DOHH2 (cell line): ENCODE measurements around the gene GALNTL6.

ENCODE experiments used
- H3F3A ChIP-seq: fragments of 200-600 bp; sonication (generic), shearing (Covaris generic); 2 replicates; pipeline ENCODE4 v1.6.0; 2016; ENCODE audit warnings: antibody characterized with exemption, mild to moderate bottlenecking; ENCODE audit not compliant: control insufficient read depth, insufficient read depth
- H3K27ac ChIP-seq: fragments of 200-600 bp; sonication (generic); 2 replicates; pipeline ENCODE4 v1.5.1; 2014; ENCODE audit warnings: low read depth, mild to moderate bottlenecking, low read length, moderate library complexity
- H3K27me3 ChIP-seq: fragments of 200-600 bp; sonication (generic); 2 replicates; pipeline ENCODE4 v1.6.1; 2014; ENCODE audit warnings: mild to moderate bottlenecking, low read length, mixed read lengths; ENCODE audit not compliant: control insufficient read depth
- H3K36me3 ChIP-seq: fragments of 200-600 bp; sonication (generic); 2 replicates; pipeline ENCODE4 v1.6.1; 2014; ENCODE audit warnings: mild to moderate bottlenecking, low read length, moderate library complexity, mixed read lengths; ENCODE audit not compliant: control insufficient read depth
- H3K4me1 ChIP-seq: fragments of 200-600 bp; sonication (generic); 2 replicates; pipeline ENCODE4 v1.6.1; 2014; ENCODE audit warnings: mild to moderate bottlenecking, low read length, mixed read lengths; ENCODE audit not compliant: control insufficient read depth
- H3K4me2 ChIP-seq: fragments of 200-600 bp; sonication (generic); 2 replicates; pipeline ENCODE4 v1.6.0; 2014; ENCODE audit warnings: mild to moderate bottlenecking, low read length, moderate library complexity
- H3K4me3 ChIP-seq: fragments of 200-600 bp; sonication (generic); 2 replicates; pipeline ENCODE4 v1.5.1; 2014; ENCODE audit warnings: mild to moderate bottlenecking, low read length, mixed read lengths
- H3K79me2 ChIP-seq: fragments of 200-600 bp; sonication (generic); 2 replicates; pipeline ENCODE4 v1.6.1; 2014; ENCODE audit warnings: mild to moderate bottlenecking, low read length, mixed read lengths; ENCODE audit not compliant: control insufficient read depth
- H3K9me2 ChIP-seq: fragments of 200-600 bp; sonication (generic); replicated peaks from 2 replicates; pipeline ENCODE4 v1.6.1; 2014; ENCODE audit warnings: mild to moderate bottlenecking, low read length, mixed read lengths; ENCODE audit not compliant: control insufficient read depth
- H3K9me3 ChIP-seq: fragments of 200-600 bp; sonication (generic); 2 replicates; pipeline ENCODE4 v1.6.1; 2014; ENCODE audit warnings: antibody characterized with exemption, low read length, mixed read lengths; ENCODE audit not compliant: control insufficient read depth, insufficient read depth
- H4K20me1 ChIP-seq: fragments of 200-600 bp; sonication (generic); 2 replicates; pipeline ENCODE4 v1.6.0; 2014; ENCODE audit warnings: low read depth, mild to moderate bottlenecking, antibody characterized with exemption, low read length, moderate library complexity; ENCODE audit not compliant: control insufficient read depth, insufficient read depth
- EZH2phosphoT487 ChIP-seq: fragments of 200-600 bp; sonication (generic); IDR thresholded peaks from 2 replicates; pipeline ENCODE4 v1.6.1; 2017; ENCODE audit warnings: borderline replicate concordance, mild to moderate bottlenecking, antibody characterized with exemption, low read length, moderate library complexity, mixed read lengths
- TF ChIP-seq, protein P1 (sequence below): fragments of 200-600 bp; sonication (generic); IDR thresholded peaks from one replicate; pipeline ENCODE4 v1.5.1; 2014; ENCODE audit warnings: antibody characterized with exemption, mild to moderate bottlenecking, low read depth, low read length; ENCODE audit not compliant: poor library complexity, severe bottlenecking

Gene GALNTL6

DNA sequence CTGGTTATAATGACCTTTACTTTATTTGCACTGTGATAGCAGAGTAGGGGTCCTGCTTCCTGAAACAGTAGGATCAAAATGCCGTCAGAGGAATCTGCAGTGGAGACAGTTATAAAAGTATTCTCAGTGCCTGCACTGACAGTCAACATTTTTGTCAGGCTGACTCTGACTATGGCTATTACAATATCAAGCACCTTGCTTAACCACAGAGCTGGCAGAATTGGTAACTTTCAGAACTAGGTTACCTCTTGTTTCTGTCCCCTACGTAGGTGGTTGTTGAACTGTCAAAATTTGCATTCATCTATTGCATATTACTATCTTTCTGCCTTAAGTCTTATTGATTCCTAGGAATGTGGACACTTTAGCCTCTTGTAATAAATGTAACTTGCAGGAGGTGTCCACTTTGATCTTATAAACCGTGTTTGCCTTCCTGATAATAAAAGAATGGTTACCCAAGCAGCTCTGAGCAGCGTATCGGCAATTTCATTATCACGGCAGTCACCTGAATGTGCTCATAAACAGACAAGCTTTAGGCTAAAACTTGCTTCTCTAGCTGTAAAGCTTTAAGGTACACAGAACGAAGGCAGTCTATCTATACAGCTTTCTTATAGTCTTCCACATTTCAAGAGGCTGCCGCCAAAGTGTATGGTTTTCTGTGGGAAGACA, 1002.4 kb downstream of the GALNTL6 start:
- H4K20me1 ChIP-seq: no peaks in the 10 kb centered on the region
- H3K36me3 ChIP-seq: no peaks in the 10 kb centered on the region
- no peaks in the 10 kb centered on the region for H3K4me1 ChIP-seq
- H3K4me2 ChIP-seq: no peak overlapping the region
- no peak overlapping the region for H3K4me3 ChIP-seq
- H3K79me2 ChIP-seq: no peaks in the 10 kb centered on the region
- H3K9me3 ChIP-seq: no peaks in the 10 kb centered on the region
- no peaks in the 10 kb centered on the region for H3F3A ChIP-seq
- H3K9me2 ChIP-seq: no peaks in the 10 kb centered on the region
- no peak overlapping the region for H3K27ac ChIP-seq
- no peaks in the 10 kb centered on the region for H3K27me3 ChIP-seq
- no peak for TF ChIP-seq EZH2phosphoT487
- TF ChIP-seq, protein P1, sequence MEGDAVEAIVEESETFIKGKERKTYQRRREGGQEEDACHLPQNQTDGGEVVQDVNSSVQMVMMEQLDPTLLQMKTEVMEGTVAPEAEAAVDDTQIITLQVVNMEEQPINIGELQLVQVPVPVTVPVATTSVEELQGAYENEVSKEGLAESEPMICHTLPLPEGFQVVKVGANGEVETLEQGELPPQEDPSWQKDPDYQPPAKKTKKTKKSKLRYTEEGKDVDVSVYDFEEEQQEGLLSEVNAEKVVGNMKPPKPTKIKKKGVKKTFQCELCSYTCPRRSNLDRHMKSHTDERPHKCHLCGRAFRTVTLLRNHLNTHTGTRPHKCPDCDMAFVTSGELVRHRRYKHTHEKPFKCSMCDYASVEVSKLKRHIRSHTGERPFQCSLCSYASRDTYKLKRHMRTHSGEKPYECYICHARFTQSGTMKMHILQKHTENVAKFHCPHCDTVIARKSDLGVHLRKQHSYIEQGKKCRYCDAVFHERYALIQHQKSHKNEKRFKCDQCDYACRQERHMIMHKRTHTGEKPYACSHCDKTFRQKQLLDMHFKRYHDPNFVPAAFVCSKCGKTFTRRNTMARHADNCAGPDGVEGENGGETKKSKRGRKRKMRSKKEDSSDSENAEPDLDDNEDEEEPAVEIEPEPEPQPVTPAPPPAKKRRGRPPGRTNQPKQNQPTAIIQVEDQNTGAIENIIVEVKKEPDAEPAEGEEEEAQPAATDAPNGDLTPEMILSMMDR: no peak

DNA sequence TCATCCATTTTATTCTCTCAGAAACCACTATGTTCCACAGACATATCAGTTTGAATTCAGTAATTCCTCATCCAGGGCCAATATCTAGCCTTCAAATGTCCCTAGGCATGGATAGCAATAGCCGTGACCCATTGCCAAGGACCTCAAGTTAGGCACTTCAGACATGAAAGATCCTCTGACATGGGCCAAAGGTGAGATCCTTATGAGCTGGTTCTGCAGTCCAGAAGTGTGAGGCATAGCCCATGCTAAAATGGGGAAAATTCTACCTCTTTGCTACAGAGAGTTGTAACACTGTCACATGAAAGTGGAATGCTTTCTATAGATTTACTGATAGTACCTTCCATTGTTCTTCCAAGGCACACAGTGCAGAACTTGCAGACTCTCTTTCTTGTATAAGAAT, 1005.7 kb downstream of the GALNTL6 start:
- no peak for TF ChIP-seq EZH2phosphoT487
- TF ChIP-seq, protein P1: no peak
- H3K36me3 ChIP-seq: no peaks in the 10 kb centered on the region
- no peaks in the 10 kb centered on the region for H3K9me3 ChIP-seq

DNA sequence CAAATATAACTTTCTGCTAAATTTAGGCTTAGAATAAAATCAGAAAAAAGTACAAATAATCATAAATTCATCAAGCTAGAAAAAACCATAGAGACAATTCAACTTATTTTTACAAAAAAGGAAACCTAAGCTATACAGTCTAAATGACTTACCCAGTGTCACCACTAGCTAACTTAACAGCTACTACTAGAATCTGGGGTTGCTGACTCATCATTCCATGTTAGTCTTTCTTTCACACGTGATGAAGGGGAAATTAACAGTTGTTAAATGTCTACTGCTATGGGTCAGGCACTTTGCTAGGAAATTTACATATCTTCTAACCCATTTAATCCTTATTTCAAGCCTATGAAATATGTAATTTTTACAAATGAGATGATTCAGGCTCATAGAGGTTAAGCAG, 1006.1 kb downstream of the GALNTL6 start:
- H3K79me2 ChIP-seq: no peaks in the 10 kb centered on the region
- no peak overlapping the region for H3K4me3 ChIP-seq
- no peak overlapping the region for H3K4me2 ChIP-seq
- H3K4me1 ChIP-seq: no peaks in the 10 kb centered on the region
- no peaks in the 10 kb centered on the region for H3K27me3 ChIP-seq
- H3K9me2 ChIP-seq: no peaks in the 10 kb centered on the region
- H3K36me3 ChIP-seq: no peaks in the 10 kb centered on the region
- H4K20me1 ChIP-seq: no peaks in the 10 kb centered on the region
- TF ChIP-seq, protein P1: no peak
- TF ChIP-seq EZH2phosphoT487: no peak
- H3K27ac ChIP-seq: no peak overlapping the region
- H3F3A ChIP-seq: no peaks in the 10 kb centered on the region
- no peaks in the 10 kb centered on the region for H3K9me3 ChIP-seq

More for the DNA sequence above, 1005.7 kb downstream of the GALNTL6 start:
- no peaks in the 10 kb centered on the region for H4K20me1 ChIP-seq
- no peak overlapping the region for H3K27ac ChIP-seq
- H3K79me2 ChIP-seq: no peaks in the 10 kb centered on the region
- no peaks in the 10 kb centered on the region for H3K9me2 ChIP-seq
- H3K4me2 ChIP-seq: no peak overlapping the region
- H3F3A ChIP-seq: no peaks in the 10 kb centered on the region
- no peaks in the 10 kb centered on the region for H3K4me1 ChIP-seq
- H3K27me3 ChIP-seq: no peaks in the 10 kb centered on the region
- H3K4me3 ChIP-seq: no peak overlapping the region

DNA sequence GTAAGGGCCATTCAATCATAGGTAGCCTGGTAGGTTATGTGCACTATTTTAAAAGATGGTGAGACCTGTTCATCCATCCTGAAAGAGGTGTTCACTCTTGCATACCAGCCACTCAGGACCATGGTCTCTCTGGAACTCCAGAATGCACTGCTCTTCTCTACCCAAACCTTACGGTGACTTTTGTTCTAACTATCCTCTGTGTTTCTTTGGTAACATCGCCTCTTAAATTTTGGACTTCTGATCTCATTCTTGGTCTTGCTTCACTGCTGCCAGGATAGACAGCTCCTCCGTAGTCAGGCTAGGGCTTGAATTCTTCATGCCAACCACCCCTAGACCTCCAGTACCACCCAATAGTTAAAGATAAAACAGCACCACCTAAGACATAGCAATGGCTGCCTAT, 1009.1 kb downstream of the GALNTL6 start:
- no peak for TF ChIP-seq EZH2phosphoT487
- TF ChIP-seq, protein P1: no peak
- no peaks in the 10 kb centered on the region for H3K9me2 ChIP-seq
- no peaks in the 10 kb centered on the region for H3F3A ChIP-seq
- H3K4me3 ChIP-seq: no peak overlapping the region
- no peaks in the 10 kb centered on the region for H3K4me1 ChIP-seq
- no peaks in the 10 kb centered on the region for H3K79me2 ChIP-seq
- no peak overlapping the region for H3K4me2 ChIP-seq
- H3K9me3 ChIP-seq: no peaks in the 10 kb centered on the region
- H3K27ac ChIP-seq: no peak overlapping the region
- H3K27me3 ChIP-seq: no peaks in the 10 kb centered on the region
- no peaks in the 10 kb centered on the region for H4K20me1 ChIP-seq
- H3K36me3 ChIP-seq: no peaks in the 10 kb centered on the region
